Smooth muscle cell (in vitro differentiated cells): ENCODE results near the gene ST3GAL3. TPM values are rescaled to one million over a fixed set of nuclear protein-coding genes. Genes with fewer than 3 reads are reported as not detected.

Experiments used
- DNase-seq: peaks from one replicate; lab custom pipeline; 2025; ENCODE audit not compliant: unreplicated experiment; lab: John Stamatoyannopoulos, UW
- H2AFZ ChIP-seq: fragments of 200-600 bp; sonication (generic); 2 replicates; pipeline ENCODE4 v1.6.0; 2016; ENCODE audit warnings: antibody characterized with exemption, low read depth, mild to moderate bottlenecking
- H3F3A ChIP-seq: fragments of 200-600 bp; sonication (generic); 2 replicates; pipeline ENCODE4 v1.6.0; 2017; ENCODE audit warnings: antibody characterized with exemption, low read depth
- H3K27ac ChIP-seq: fragments of 200-600 bp; sonication (generic); 2 replicates; pipeline ENCODE4 v1.5.1; 2016; ENCODE audit warnings: low read depth, mild to moderate bottlenecking
- H3K27me3 ChIP-seq: fragments of 200-600 bp; sonication (generic); 2 replicates; pipeline ENCODE4 v1.6.1; 2016; ENCODE audit warnings: low read depth, mild to moderate bottlenecking
- H3K36me3 ChIP-seq: fragments of 200-600 bp; sonication (generic); 2 replicates; pipeline ENCODE4 v1.5.1; 2016; ENCODE audit warnings: low read depth
- H3K4me1 ChIP-seq: fragments of 200-600 bp; sonication (generic); 2 replicates; pipeline ENCODE4 v1.5.1; 2016; ENCODE audit warnings: low read depth
- H3K4me2 ChIP-seq: fragments of 200-600 bp; sonication (generic); 2 replicates; pipeline ENCODE4 v1.6.0; 2016; ENCODE audit warnings: mild to moderate bottlenecking
- H3K4me3 ChIP-seq: fragments of 200-600 bp; sonication (generic); 2 replicates; pipeline ENCODE4 v1.5.1; 2016; ENCODE audit warnings: mild to moderate bottlenecking
- H3K79me2 ChIP-seq: fragments of 200-600 bp; sonication (generic); 2 replicates; pipeline ENCODE4 v1.6.0; 2016; ENCODE audit warnings: low read depth, mild to moderate bottlenecking
- H3K9ac ChIP-seq: fragments of 200-600 bp; sonication (generic); 2 replicates; pipeline ENCODE4 v1.6.0; 2016; ENCODE audit warnings: low read depth
- H3K9me3 ChIP-seq: fragments of 200-600 bp; sonication (generic); replicated peaks from 2 replicates; pipeline ENCODE4 v1.5.1; 2016; ENCODE audit warnings: low read depth
- H4K20me1 ChIP-seq: fragments of 200-600 bp; sonication (generic); 2 replicates; pipeline ENCODE4 v1.6.0; 2016; ENCODE audit warnings: low read depth
- WGBS: methylation state at CpG from one replicate; pipeline ENCODE4 v1.1.7; 2016; ENCODE audit warnings: low lambda C conversion rate; 5-methylcytosine and 5-hydroxymethylcytosine counted together
- polyA plus RNA-seq: library from polyadenylated mRNA; unstranded; fragments of >200 nt; fragmentation: Nextera tagmentation; extraction: Ambion mirVana; gene quantifications from 2 replicates; pipeline ENCODE4 v1.2.1, GENCODE V29; 2016
- total RNA-seq: library from RNA; depleted of rRNA; stranded (reverse); fragments of >200 nt; gene quantifications from 2 replicates; pipeline ENCODE4 v1.2.3, GENCODE V29; 2014
- TF ChIP-seq, protein P1 (sequence below): fragments of 200-600 bp; sonication (generic); IDR thresholded peaks from 2 replicates; pipeline ENCODE4 v1.5.1; 2017; ENCODE audit warnings: borderline replicate concordance, mild to moderate bottlenecking, antibody characterized with exemption; ENCODE audit not compliant: insufficient read depth, poor library complexity, severe bottlenecking

ST3GAL3 gene
- total and polyA plus RNA-seq, 2 experiments from 2014 or later: 16.0 to 16.6 TPM

DNA sequence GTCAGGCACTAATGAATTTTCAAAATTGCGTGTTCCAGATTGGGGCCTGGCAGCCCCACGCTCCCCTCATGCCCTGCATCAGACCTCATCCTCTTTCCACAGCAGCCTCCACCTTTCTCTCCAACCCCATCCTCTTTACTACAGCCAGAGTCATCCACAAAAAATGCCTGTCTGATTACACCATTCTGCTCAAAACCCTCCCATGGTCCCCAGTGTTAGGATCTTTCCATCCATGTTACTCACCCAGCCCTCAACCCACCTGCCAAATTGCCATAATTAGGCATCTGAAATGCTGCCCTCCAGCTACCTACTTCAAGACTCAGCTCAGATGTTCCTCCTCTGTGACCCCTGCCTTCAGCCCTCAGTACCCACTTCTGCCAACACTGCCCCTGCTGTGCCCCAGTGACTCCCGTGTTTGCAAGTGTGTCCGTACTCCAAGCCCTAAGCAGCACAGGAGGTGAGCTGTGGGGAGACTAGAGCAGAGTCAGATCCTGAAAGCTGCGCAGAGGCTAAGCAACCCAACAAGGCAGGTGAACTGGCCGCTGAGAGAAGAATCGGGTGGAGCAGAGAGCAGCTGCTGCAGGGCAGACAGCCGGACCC lies 225.6 kb downstream of the ST3GAL3 start:
- H3K9me3 ChIP-seq: no peaks in the 10 kb centered on the region
- no peak overlapping the region for H2AFZ ChIP-seq
- no peaks in the 10 kb centered on the region for H3K79me2 ChIP-seq
- peaks cover 16% of the 10 kb centered on the region for H3K27me3 ChIP-seq
- H3K9ac ChIP-seq: no peak overlapping the region
- H3K36me3 ChIP-seq: no peaks in the 10 kb centered on the region
- H4K20me1 ChIP-seq: no peaks in the 10 kb centered on the region
- TF ChIP-seq, protein P1, sequence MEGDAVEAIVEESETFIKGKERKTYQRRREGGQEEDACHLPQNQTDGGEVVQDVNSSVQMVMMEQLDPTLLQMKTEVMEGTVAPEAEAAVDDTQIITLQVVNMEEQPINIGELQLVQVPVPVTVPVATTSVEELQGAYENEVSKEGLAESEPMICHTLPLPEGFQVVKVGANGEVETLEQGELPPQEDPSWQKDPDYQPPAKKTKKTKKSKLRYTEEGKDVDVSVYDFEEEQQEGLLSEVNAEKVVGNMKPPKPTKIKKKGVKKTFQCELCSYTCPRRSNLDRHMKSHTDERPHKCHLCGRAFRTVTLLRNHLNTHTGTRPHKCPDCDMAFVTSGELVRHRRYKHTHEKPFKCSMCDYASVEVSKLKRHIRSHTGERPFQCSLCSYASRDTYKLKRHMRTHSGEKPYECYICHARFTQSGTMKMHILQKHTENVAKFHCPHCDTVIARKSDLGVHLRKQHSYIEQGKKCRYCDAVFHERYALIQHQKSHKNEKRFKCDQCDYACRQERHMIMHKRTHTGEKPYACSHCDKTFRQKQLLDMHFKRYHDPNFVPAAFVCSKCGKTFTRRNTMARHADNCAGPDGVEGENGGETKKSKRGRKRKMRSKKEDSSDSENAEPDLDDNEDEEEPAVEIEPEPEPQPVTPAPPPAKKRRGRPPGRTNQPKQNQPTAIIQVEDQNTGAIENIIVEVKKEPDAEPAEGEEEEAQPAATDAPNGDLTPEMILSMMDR: no peak
- DNase-seq: no peak
- peak overlapping the region; percentile 52 for H3K4me3 ChIP-seq
- H3K27ac ChIP-seq: no peak overlapping the region
- H3F3A ChIP-seq: no peaks in the 10 kb centered on the region
- H3K4me1 ChIP-seq: no peaks in the 10 kb centered on the region
- peak overlapping the region; percentile 91 for H3K4me2 ChIP-seq
- WGBS: 37% methylated on average over 7 of the region's 8 CpGs

DNA sequence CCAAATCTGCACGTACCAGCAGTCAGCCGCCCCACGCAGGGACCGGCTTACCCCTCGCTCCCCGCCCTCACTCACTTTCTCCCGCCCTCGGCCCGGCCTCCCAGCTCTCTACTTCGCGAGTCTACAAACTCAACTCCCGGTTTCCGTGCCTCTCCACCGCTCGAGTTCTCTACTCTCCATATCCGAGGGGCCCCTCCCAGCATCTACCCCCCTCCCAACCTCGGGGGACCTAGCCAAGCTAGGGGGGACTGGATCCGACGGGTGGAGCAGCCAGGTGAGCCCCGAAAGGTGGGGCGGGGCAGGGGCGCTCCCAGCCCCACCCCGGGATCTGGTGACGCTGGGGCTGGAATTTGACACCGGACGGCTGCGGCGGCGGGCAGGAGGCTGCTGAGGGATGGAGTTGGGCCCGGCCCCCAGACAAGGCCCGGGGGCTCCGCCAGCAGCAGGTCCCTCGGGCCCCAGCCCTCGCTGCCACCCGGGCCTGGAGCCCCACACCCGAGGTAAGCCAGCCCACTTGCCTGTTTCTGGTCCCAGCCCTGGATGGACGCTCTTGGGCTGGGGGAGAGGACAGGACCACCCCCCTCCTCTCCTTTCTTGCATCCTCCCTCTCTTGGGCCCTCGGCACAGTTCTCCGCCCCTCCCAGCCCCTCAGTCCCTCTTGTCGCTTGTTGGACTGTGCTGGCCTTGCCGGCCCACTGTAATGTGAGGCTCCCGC lies 226.2 kb downstream of the ST3GAL3 start, which contains the start of gene ARTN:
Gene ARTN (plus strand): TSS at position 416 of the 715 bp plus-strand sequence. CDS start 1,856 bp downstream, outside the sequence.
- H3K4me2 ChIP-seq: peak within 1 kb of the TSS; percentile 91
- DNase-seq: peak; percentile 48
- H2AFZ ChIP-seq: no peak within 1 kb of the TSS
- no peaks in the 10 kb centered on the region for H3F3A ChIP-seq
- H3K4me3 ChIP-seq: peak within 1 kb of the TSS; percentile 52
- WGBS: 3% methylated on average over 20 of the region's 42 CpGs
- H3K36me3 ChIP-seq: no peaks in the 10 kb centered on the region
- H3K9ac ChIP-seq: peak within 1 kb of the TSS; percentile 18
- no peaks in the 10 kb centered on the region for H3K9me3 ChIP-seq
- peaks cover 21% of the 10 kb centered on the region for H3K27me3 ChIP-seq
- no peak within 1 kb of the TSS for H3K27ac ChIP-seq
- H4K20me1 ChIP-seq: no peaks in the 10 kb centered on the region
- no peaks in the 10 kb centered on the region for H3K79me2 ChIP-seq
- TF ChIP-seq, protein P1: no peak
- no peaks in the 10 kb centered on the region for H3K4me1 ChIP-seq

DNA sequence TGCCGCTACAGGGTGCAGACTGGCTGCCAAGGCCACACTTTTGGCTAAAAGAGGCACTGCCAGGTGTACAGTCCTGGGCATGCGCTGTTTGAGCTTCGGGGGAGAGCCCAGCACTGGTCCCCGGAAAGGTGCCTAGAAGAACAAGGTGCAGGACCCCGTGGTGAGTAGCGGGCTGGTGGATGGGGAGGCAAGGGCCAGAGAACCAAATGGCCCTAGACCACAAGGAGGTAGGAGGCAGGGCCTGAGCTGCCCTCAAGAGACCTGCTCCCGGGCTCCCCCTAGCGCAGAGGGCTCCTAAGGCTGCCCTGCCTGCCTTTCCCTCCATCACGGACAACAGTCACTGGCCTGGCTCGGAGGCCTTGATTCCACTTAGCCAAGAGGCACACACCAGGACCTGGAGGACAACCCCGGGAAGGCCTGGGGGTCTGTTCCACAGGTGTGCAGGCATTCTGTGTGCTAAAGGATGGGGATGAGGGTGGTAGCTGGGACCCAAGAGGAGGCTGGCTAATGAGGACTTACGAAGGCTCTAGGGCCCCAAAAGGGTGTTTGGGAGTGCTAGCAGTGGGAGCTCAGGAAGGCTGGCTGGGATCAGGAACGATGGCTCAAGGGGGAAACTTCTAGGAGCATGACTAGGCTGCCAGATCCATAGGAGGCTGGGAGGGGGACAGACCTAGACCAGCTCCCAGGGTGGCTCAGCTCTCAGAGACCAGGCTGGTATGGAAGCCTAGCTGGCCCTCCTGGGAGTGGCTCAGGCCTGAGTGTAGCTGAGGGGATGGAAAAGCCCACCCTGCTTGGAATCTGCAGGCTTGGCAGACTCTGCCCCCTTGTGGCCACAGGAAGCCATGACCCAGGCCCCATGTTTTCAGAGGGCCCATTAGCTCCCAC lies 227.0 kb downstream of the ST3GAL3 start:
- peak overlapping the region; percentile 52 for H3K4me3 ChIP-seq
- no peaks in the 10 kb centered on the region for H3K9me3 ChIP-seq
- WGBS: 40% methylated on average over 13 of the region's 13 CpGs
- no peaks in the 10 kb centered on the region for H3F3A ChIP-seq
- H3K4me2 ChIP-seq: peak overlapping the region; percentile 91
- H3K36me3 ChIP-seq: no peaks in the 10 kb centered on the region
- H3K27me3 ChIP-seq: peaks cover 25% of the 10 kb centered on the region
- H4K20me1 ChIP-seq: no peaks in the 10 kb centered on the region
- H3K4me1 ChIP-seq: no peaks in the 10 kb centered on the region
- H3K79me2 ChIP-seq: no peaks in the 10 kb centered on the region
- no peak overlapping the region for H2AFZ ChIP-seq
- TF ChIP-seq, protein P1: peak; percentile 79
- no peak overlapping the region for H3K27ac ChIP-seq
- no peak overlapping the region for H3K9ac ChIP-seq
- peak; percentile 12 for DNase-seq
